BLaER1 treated with 17β-estradiol and CSF1 and Interleukin-3, amounts not matched to agents 10 nM and 100 nM (cell line): Measurements from ENCODE around the gene CNOT6.
"Not testable (repeated sequence)": the region's sequence is repeated elsewhere in the genome, so short reads cannot be mapped to it uniquely, and the experiment has no call there.

Source experiments
- H3K27ac ChIP-seq, 11 experiments: shearing (Covaris generic); formaldehyde crosslinking; 2 replicates each; pipeline ENCODE4 v1.8.1; 2022
- H3K27me3 ChIP-seq, 11 experiments: shearing (Covaris generic); formaldehyde crosslinking; 2 replicates each; pipeline ENCODE4 v1.8.1; 2022
- H3K36me3 ChIP-seq, 11 experiments: shearing (Covaris generic); formaldehyde crosslinking; 2 replicates each; pipeline ENCODE4 v1.8.1; 2022
- H3K4me1 ChIP-seq, 10 experiments: shearing (Covaris generic); formaldehyde crosslinking; 2 replicates each; pipeline ENCODE4 v1.8.1; 2022
- H3K4me2 ChIP-seq, 11 experiments: shearing (Covaris generic); formaldehyde crosslinking; 2 replicates each; pipeline ENCODE4 v1.8.1; 2022
- H3K4me3 ChIP-seq, 10 experiments: shearing (Covaris generic); formaldehyde crosslinking; 2 replicates each; pipeline ENCODE4 v1.8.1; 2022
- H3K9ac ChIP-seq, 11 experiments: shearing (Covaris generic); formaldehyde crosslinking; 2 replicates each; pipeline ENCODE4 v1.8.1; 2022
- H3K9me3 ChIP-seq, 11 experiments: shearing (Covaris generic); formaldehyde crosslinking; replicated peaks in 1 of 11; 2 replicates each; pipeline ENCODE4 v1.8.1; 2022
- H4K20me1 ChIP-seq, 11 experiments: shearing (Covaris generic); formaldehyde crosslinking; 2 replicates each; pipeline ENCODE4 v1.8.1; 2022
- Cebpa-rat ChIP-seq, 11 experiments: shearing (Covaris generic); IDR thresholded peaks; 2 replicates each; pipeline ENCODE4 v1.8.1; 2022

CNOT6 gene

GRCh38 chr5:180469866-180470265 is 24.3 kb upstream of the CNOT6 start:
- Histone ChIP-seq H3K9ac (no peak overlapping the region), H3K4me2 (peak overlapping the region in 3 of 11 experiments; percentile 18 to 26 (median 24); a peak in 4 of 22 replicates), H3K27me3 (no peaks in the 10 kb centered on the region), H3K36me3 (no peaks in the 10 kb centered on the region), H3K4me3 (no peak overlapping the region), H3K4me1 (peaks cover 0 to 13% (median 8%) of the 10 kb centered on the region in 10 experiments; a peak in 9 of 20 replicates), H4K20me1 (peaks cover 0 to 6% (median 0%) of the 10 kb centered on the region in 11 experiments; a peak in 1 of 22 replicates), H3K27ac (no peak overlapping the region), H3K9me3 (peaks cover 0 to 4% (median 0%) of the 10 kb centered on the region in 11 experiments; a peak in 3 of 22 replicates)
- no peak for TF ChIP-seq Cebpa-rat (IDR thresholded peaks at IDR 0.05)

- peaks cover 0 to 6% (median 0%) of the 10 kb centered on the region in 11 experiments; a peak in 1 of 22 replicates for H4K20me1 ChIP-seq
- H3K4me3 ChIP-seq: no peak overlapping the region
- no peak overlapping the region for H3K27ac ChIP-seq
- no peaks in the 10 kb centered on the region for H3K27me3 ChIP-seq
- peaks cover 0 to 13% (median 8%) of the 10 kb centered on the region in 10 experiments; a peak in 9 of 20 replicates for H3K4me1 ChIP-seq
- H3K36me3 ChIP-seq: no peaks in the 10 kb centered on the region
- H3K9me3 ChIP-seq: no peaks in the 10 kb centered on the region
- H3K9ac ChIP-seq: no peak overlapping the region
- no peak for TF ChIP-seq Cebpa-rat (IDR thresholded peaks at IDR 0.05)
- H3K4me2 ChIP-seq: 0 out of 22 replicates have a peak overlapping the region, but pooled peaks of 1 of the 11 experiments have one; percentile 24
These were observed 23.8 kb upstream of the CNOT6 start for GRCh38 chr5:180470361-180470760.

GRCh38 chr5:180470966-180471582 is 23.1 kb upstream of the CNOT6 start:
- no peak overlapping the region for H3K4me3 ChIP-seq
- H3K4me1 ChIP-seq: peaks cover 0 to 13% (median 8%) of the 10 kb centered on the region in 10 experiments; a peak in 9 of 20 replicates
- no peak overlapping the region for H3K9ac ChIP-seq
- no peaks in the 10 kb centered on the region for H3K9me3 ChIP-seq
- no peaks in the 10 kb centered on the region for H3K27me3 ChIP-seq
- no peak for TF ChIP-seq Cebpa-rat (IDR thresholded peaks at IDR 0.05)
- H4K20me1 ChIP-seq: peaks cover 0 to 6% (median 0%) of the 10 kb centered on the region in 11 experiments; a peak in 1 of 22 replicates
- no peak overlapping the region for H3K27ac ChIP-seq
- no peak overlapping the region for H3K4me2 ChIP-seq
- H3K36me3 ChIP-seq: no peaks in the 10 kb centered on the region

- H3K27ac ChIP-seq: no peak overlapping the region
- no peak overlapping the region for H3K9ac ChIP-seq
- no peaks in the 10 kb centered on the region for H3K9me3 ChIP-seq
- H3K4me2 ChIP-seq: no peak overlapping the region
- no peak overlapping the region for H3K4me3 ChIP-seq
- peaks cover 0 to 6% (median 0%) of the 10 kb centered on the region in 11 experiments; a peak in 1 of 22 replicates for H4K20me1 ChIP-seq
- no peak for TF ChIP-seq Cebpa-rat (IDR thresholded peaks at IDR 0.05)
- H3K27me3 ChIP-seq: no peaks in the 10 kb centered on the region
- H3K36me3 ChIP-seq: no peaks in the 10 kb centered on the region
- peaks cover 0 to 13% (median 7%) of the 10 kb centered on the region in 10 experiments; a peak in 9 of 20 replicates for H3K4me1 ChIP-seq
These were observed 22.3 kb upstream of the CNOT6 start for GRCh38 chr5:180471866-180472265.

GRCh38 chr5:180472269-180472668 is 21.9 kb upstream of the CNOT6 start:
- Histone ChIP-seq H3K27ac (no peak overlapping the region), H3K4me2 (no peak overlapping the region), H3K4me1 (peaks cover 0 to 13% (median 6%) of the 10 kb centered on the region in 10 experiments; a peak in 9 of 20 replicates), H4K20me1 (peaks cover 0 to 6% (median 0%) of the 10 kb centered on the region in 11 experiments; a peak in 1 of 22 replicates), H3K9ac (no peak overlapping the region), H3K4me3 (no peak overlapping the region), H3K9me3 (no peaks in the 10 kb centered on the region), H3K36me3 (no peaks in the 10 kb centered on the region), H3K27me3 (no peaks in the 10 kb centered on the region)
- TF ChIP-seq Cebpa-rat (IDR thresholded peaks at IDR 0.05): no peak

GRCh38 chr5:180473386-180473785 is 20.8 kb upstream of the CNOT6 start:
- not testable (repeated sequence) for H3K4me2 ChIP-seq, H4K20me1 ChIP-seq, H3K27me3 ChIP-seq, H3K36me3 ChIP-seq, H3K27ac ChIP-seq, H3K4me3 ChIP-seq, H3K9me3 ChIP-seq
- Histone ChIP-seq H3K9ac (0 out of 22 replicates have a peak overlapping the region, but pooled peaks of 1 of the 11 experiments have one; percentile 6), H3K4me1 (peaks cover 0 to 13% (median 6%) of the 10 kb centered on the region in 10 experiments; a peak in 7 of 20 replicates)

- Histone ChIP-seq H3K9me3 (no peaks in the 10 kb centered on the region), H3K4me3 (no peak overlapping the region), H3K4me1 (peaks cover 0 to 12% (median 4%) of the 10 kb centered on the region in 10 experiments; a peak in 7 of 20 replicates), H3K27ac (no peak overlapping the region), H3K36me3 (no peaks in the 10 kb centered on the region), H3K27me3 (no peaks in the 10 kb centered on the region), H3K4me2 (no peak overlapping the region), H4K20me1 (peaks cover 0 to 6% (median 0%) of the 10 kb centered on the region in 11 experiments; a peak in 1 of 22 replicates), H3K9ac (0 out of 22 replicates have a peak overlapping the region, but pooled peaks of 1 of the 11 experiments have one; percentile 8)
- no peak for TF ChIP-seq Cebpa-rat (IDR thresholded peaks at IDR 0.05)
These were observed 19.6 kb upstream of the CNOT6 start for GRCh38 chr5:180474569-180474968.

- not testable (repeated sequence) for H3K9ac ChIP-seq, H3K9me3 ChIP-seq, H3K4me2 ChIP-seq, H3K4me3 ChIP-seq, H3K27ac ChIP-seq, H4K20me1 ChIP-seq, H3K4me1 ChIP-seq, H3K36me3 ChIP-seq, H3K27me3 ChIP-seq
These were observed 18.1 kb upstream of the CNOT6 start for GRCh38 chr5:180475969-180476524.

- no peaks in the 10 kb centered on the region for H3K9me3 ChIP-seq
- H3K4me3 ChIP-seq: no peak overlapping the region
- H3K36me3 ChIP-seq: no peaks in the 10 kb centered on the region
- H3K27me3 ChIP-seq: no peaks in the 10 kb centered on the region
- no peaks in the 10 kb centered on the region for H3K4me1 ChIP-seq
- H3K9ac ChIP-seq: no peak overlapping the region
- H3K27ac ChIP-seq: no peak overlapping the region
- H4K20me1 ChIP-seq: no peaks in the 10 kb centered on the region
- no peak overlapping the region for H3K4me2 ChIP-seq
- no peak for TF ChIP-seq Cebpa-rat (IDR thresholded peaks at IDR 0.05)
These were observed 9.4 kb upstream of the CNOT6 start for GRCh38 chr5:180484813-180485212.
